A673 (cell line): Measurements from ENCODE around the gene TMEM108. TPM values are rescaled to one million over a fixed set of nuclear protein-coding genes. Genes with fewer than 3 reads are reported as not detected.

Experiments used
- BruUV-seq: library from RNA; stranded (reverse); fragments of 400-500 nt; replicated peaks from 2 replicates; lab custom pipeline; 2021; lab: Mats Ljungman, UMichigan
- CTCF ChIA-PET: fragments of 300-600 bp; sonication (Branson Sonifier 250); formaldehyde crosslinking; loops from one replicate; lab custom pipeline; 2022; ENCODE audit warnings: antibody characterized with exemption; lab: Charles Lee
- POLR2A ChIA-PET: fragments of 300-600 bp; sonication (Branson Sonifier 250); formaldehyde crosslinking; loops from one replicate; lab custom pipeline; 2022; ENCODE audit warnings: antibody characterized with exemption; ENCODE audit not compliant: low non-redundant PET; lab: Charles Lee
- DNase-seq: peaks from one replicate; pipeline ENCODE4 v3.0.0-alpha.2; 2015; ENCODE audit warnings: low spot score
- H3K27ac ChIP-seq: fragments of 200-600 bp; sonication (generic); 2 replicates; pipeline ENCODE4 v1.5.1; 2016; ENCODE audit warnings: mixed run types, low read depth, mild to moderate bottlenecking, mixed read lengths, antibody characterized with exemption, low read length; ENCODE audit not compliant: poor library complexity, severe bottlenecking
- H3K27me3 ChIP-seq: fragments of 200-600 bp; sonication (generic); replicated peaks from 2 replicates; pipeline ENCODE4 v1.6.1; 2017; ENCODE audit warnings: mixed run types, low read depth, mild to moderate bottlenecking, mixed read lengths, antibody characterized with exemption, low read length; ENCODE audit not compliant: insufficient read depth, poor library complexity
- H3K36me3 ChIP-seq: fragments of 200-600 bp; sonication (generic); 2 replicates; pipeline ENCODE4 v1.6.1; 2016; ENCODE audit warnings: mixed run types, mild to moderate bottlenecking, mixed read lengths, antibody characterized with exemption, low read length; ENCODE audit not compliant: insufficient read depth, poor library complexity, severe bottlenecking
- H3K4me1 ChIP-seq: fragments of 200-600 bp; sonication (generic); 2 replicates; pipeline ENCODE4 v1.6.1; 2017; ENCODE audit warnings: mixed run types, mild to moderate bottlenecking, mixed read lengths, antibody characterized with exemption, low read length; ENCODE audit not compliant: insufficient read depth, poor library complexity, severe bottlenecking
- H3K4me3 ChIP-seq: fragments of 200-600 bp; sonication (generic); 2 replicates; pipeline ENCODE4 v1.5.1; 2016; ENCODE audit warnings: low read depth, mixed run types, mild to moderate bottlenecking, mixed read lengths, low read length; ENCODE audit not compliant: poor library complexity, severe bottlenecking
- H3K9me3 ChIP-seq: fragments of 200-600 bp; sonication (generic); 2 replicates; pipeline ENCODE4 v1.6.1; 2016; ENCODE audit warnings: mixed run types, low read depth, mild to moderate bottlenecking, mixed read lengths, antibody characterized with exemption, low read length; ENCODE audit not compliant: poor library complexity, severe bottlenecking
- EZH2 ChIP-seq: fragments of 200-600 bp; sonication (generic); IDR thresholded peaks from 2 replicates; pipeline ENCODE4 v1.6.1; 2017; ENCODE audit warnings: borderline replicate concordance, low read depth, mild to moderate bottlenecking, mixed read lengths, antibody characterized with exemption, low read length; ENCODE audit not compliant: poor library complexity, severe bottlenecking
- intact Hi-C: fragments of 100-400 bp; cut with micrococcal nuclease; formaldehyde crosslinking; loops from one replicate; pipeline ENCODE4 v1.10.0; 2022; ENCODE audit not compliant: unreplicated experiment
- total RNA-seq: library from RNA; stranded (reverse); gene quantifications from 2 replicates; pipeline ENCODE4 v1.2.3, GENCODE V29; 2021
- TF ChIP-seq, protein P1 (sequence below): fragments of 300-800, 200-600 bp; sonication (generic); conservative IDR thresholded peaks from 2 replicates; pipeline ENCODE4 v1.5.1; 2017; ENCODE audit warnings: low read depth, mild to moderate bottlenecking, antibody characterized with exemption, low read length, moderate library complexity, mixed read lengths

TMEM108 gene
- total RNA-seq, 1 experiment from 2014 or later = 0.30 TPM

DNA sequence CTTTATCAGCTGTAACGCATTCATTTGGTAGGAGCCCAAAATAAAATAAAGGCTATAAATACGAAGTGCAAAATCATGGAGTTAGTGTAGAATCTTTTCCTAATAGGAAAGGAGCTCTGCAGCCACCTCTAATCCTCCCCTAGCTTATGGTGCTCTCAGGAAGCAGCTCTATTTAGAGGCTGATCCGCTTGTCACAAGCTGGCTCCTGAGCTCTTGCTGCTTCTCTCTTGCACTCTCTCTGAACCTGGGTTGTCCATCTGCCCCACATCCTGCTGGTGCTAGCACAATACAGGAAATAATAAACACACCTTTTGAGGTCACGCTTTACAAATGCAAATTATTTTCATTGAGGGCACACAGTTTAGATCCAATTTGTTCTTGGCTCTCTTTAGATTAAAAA lies 324.3 kb downstream of the TMEM108 start:
- intact Hi-C loops = no loop called here
- POLR2A ChIA-PET = no interaction called here
- H3K27me3 ChIP-seq = peaks cover 28% of the 10 kb centered on the region
- TF ChIP-seq, protein P1, sequence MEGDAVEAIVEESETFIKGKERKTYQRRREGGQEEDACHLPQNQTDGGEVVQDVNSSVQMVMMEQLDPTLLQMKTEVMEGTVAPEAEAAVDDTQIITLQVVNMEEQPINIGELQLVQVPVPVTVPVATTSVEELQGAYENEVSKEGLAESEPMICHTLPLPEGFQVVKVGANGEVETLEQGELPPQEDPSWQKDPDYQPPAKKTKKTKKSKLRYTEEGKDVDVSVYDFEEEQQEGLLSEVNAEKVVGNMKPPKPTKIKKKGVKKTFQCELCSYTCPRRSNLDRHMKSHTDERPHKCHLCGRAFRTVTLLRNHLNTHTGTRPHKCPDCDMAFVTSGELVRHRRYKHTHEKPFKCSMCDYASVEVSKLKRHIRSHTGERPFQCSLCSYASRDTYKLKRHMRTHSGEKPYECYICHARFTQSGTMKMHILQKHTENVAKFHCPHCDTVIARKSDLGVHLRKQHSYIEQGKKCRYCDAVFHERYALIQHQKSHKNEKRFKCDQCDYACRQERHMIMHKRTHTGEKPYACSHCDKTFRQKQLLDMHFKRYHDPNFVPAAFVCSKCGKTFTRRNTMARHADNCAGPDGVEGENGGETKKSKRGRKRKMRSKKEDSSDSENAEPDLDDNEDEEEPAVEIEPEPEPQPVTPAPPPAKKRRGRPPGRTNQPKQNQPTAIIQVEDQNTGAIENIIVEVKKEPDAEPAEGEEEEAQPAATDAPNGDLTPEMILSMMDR = no peak
- no peak for TF ChIP-seq EZH2
- H3K9me3 ChIP-seq = no peaks in the 10 kb centered on the region
- H3K36me3 ChIP-seq = no peaks in the 10 kb centered on the region
- H3K4me1 ChIP-seq = no peaks in the 10 kb centered on the region
- CTCF ChIA-PET = no interaction called here
- no peak overlapping the region for H3K4me3 ChIP-seq
- no peak for DNase-seq
- BruUV-seq = no TSS peak
- H3K27ac ChIP-seq = no peak overlapping the region

DNA sequence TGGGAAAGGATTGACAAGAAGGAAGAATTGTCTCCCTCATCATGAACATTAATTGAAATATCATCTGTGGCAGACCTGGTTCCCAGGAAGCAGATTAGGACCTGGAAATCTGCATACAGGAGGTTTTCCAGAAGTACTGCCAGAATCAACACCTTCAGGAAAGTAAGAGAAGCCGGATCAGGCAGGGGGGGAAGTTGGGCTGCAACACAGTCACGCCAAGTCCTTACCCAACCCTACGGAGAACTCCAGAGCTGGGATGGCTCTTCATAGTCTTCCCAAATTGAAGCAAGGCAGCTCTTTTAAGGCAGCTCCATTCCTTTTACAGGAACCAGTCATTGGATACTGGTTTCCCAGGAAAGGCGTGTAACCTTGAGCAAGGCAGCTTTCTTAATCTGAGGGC lies 326.5 kb downstream of the TMEM108 start:
- ChIA-PET POLR2A (no interaction called here), CTCF (interaction anchor here (0.9 kb wide), 1 partner anchor 323 kb away, joined by 3 read pairs; no protein-coding TSS in a partner anchor)
- DNase-seq = no peak
- no peak overlapping the region for H3K4me3 ChIP-seq
- H3K4me1 ChIP-seq = no peaks in the 10 kb centered on the region
- H3K27ac ChIP-seq = no peak overlapping the region
- TF ChIP-seq, protein P1 = no peak
- no peak for TF ChIP-seq EZH2
- no peaks in the 10 kb centered on the region for H3K9me3 ChIP-seq
- BruUV-seq = no TSS peak
- intact Hi-C loops = no loop called here
- H3K36me3 ChIP-seq = no peaks in the 10 kb centered on the region
- peaks cover 29% of the 10 kb centered on the region for H3K27me3 ChIP-seq

DNA sequence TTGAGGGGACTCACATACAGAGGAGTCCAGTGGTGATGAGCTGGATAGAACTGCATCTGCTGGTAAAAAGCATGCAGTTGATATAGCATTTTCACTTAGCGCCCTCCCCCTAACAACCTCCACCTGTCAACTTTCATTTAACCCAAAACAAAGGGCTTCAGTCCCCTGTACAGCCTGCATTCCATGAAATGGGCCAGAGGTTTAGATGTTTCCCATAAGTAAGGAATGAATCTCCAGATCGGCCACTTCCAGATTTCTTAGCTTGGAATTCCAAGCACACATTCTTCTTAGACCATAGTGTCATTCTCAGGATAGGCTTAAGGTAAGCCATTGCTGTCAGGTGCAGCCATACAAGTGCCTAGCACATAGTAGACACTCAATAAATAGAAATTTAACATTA lies 328.7 kb downstream of the TMEM108 start:
- Histone ChIP-seq H3K4me3 (no peak overlapping the region), H3K9me3 (no peaks in the 10 kb centered on the region), H3K4me1 (no peaks in the 10 kb centered on the region), H3K27me3 (peaks cover 29% of the 10 kb centered on the region), H3K36me3 (no peaks in the 10 kb centered on the region), H3K27ac (no peak overlapping the region)
- no TSS peak for BruUV-seq
- TF ChIP-seq EZH2 = no peak
- TF ChIP-seq, protein P1 = no peak
- intact Hi-C loops = no loop called here
- ChIA-PET POLR2A (no interaction called here), CTCF (no interaction called here)
- DNase-seq = no peak
